ENCODE measurements around the gene AP2A2.

- TF ChIP-seq GATA3 (IDR thresholded peaks at IDR 0.05; ENCODE audit: low read depth, low read length) = no peak
- TF ChIP-seq GATA2 (IDR thresholded peaks at IDR 0.05; ENCODE audit: low read depth, low read length) = no peak
Observed at GRCh38 chr11:1047595-1048156, 122.0 kb downstream of the AP2A2 start.

Data from SH-SY5Y (cell line).